HG03159 (cell line): Measurements from ENCODE around the gene CAMTA1.

Source experiments
- ATAC-seq: cut with Tn5 transposase; IDR thresholded peaks from one replicate; pipeline ENCODE4 v1.9.1; 2021; ENCODE audit warnings: mild to moderate bottlenecking, moderate library complexity; ENCODE audit not compliant: unreplicated experiment

Gene CAMTA1

DNA sequence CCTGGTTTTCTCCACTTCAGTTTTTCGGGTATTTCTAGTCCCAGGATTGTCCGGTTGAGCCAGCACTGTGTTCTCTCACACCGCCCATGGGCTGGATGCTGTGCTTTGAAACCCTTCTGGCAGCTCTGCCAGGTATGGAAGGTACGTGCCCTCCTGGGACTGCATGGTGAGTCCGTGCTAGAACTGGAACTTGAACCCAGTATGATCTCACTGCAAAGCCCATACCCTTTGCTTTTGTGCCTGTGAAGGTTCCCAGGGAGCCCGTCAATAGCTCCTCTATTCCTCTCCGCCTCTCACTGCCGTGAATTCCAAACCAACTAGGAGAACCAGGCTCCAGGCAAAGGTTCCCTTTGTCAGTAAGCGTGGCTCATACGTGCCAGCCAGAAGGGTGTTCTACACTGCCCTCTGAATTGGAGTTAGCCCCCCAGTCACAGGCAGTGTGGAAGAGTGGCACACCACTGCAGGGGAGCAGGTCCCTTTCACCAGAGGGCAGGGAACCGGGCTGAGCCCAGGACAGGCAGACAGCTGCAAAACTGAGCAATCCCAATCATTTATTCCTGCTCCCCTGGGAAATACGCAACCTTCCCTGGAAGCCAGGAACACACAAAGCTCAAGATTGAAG, 310.2 kb downstream of the CAMTA1 start:
- no peak for ATAC-seq

DNA sequence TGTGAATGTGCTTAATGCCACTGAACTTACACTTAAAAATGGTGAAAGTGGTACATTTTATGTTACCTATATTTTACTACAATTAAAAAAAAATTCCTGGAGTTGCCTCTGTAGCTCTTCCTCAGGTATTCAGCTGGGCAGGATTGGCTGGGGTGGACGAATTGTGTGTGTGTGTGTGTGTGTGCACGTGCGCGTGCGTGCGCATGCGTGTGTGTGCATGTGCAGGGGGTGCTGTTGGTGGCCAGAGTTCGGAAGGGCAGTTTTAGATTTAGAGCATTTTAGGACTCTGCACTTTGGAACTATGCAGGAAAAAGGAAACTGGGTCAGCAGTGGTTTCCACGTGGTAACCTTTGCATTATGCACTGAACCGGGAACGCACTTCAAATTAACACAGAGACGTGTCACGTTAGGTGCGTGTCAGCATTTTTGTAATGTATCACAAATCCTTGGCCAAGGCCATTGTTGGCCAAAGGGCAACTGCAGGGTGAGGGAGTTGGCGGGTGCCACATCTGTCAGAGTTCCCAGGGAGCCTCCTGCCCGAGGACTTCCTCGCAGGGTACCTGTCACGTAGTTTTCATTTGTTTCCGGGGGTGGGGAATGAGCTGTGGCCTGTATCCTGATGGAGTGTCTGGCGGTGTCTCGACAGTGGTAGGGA, 312.8 kb downstream of the CAMTA1 start:
- ATAC-seq, result no peak

DNA sequence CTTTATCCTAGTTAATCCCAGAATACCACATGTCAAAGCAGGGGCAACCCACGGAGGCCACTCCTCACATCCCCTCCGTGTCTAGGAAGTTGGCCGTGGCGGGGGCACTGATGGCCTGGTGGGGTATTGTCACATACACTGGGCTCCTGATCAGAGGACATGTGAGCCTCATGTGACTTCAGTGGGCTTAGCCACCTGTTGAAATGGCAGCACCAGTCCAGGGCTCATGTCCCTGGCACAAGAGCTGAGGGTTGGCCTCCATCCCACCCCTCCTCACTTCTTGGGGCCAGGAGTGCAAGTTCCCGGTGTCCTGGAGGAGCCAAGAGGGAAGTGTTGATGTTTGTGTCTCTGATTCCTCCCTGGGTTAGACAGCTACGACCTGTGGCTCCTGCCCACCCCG, 313.4 kb downstream of the CAMTA1 start:
- ATAC-seq, result no peak

DNA sequence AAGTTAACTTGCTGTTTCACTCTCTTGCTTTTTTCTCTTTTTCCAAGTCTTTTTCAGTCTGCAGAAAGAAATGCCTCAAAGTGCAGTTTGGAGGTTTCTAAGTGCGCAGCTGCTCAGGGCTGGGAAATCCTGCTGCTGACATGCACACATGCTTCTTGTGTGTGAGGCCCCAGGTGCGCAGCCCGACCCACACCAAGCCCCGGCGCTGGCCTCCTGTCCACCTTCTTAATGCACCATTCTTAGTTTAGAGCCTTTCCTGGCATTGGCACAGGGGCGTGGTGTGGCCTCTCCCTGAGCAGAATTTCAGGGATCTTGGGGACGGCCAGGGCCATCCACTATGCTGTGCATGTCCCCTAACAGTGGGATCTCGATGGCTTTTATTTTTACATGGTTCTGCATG, 315.2 kb downstream of the CAMTA1 start:
- ATAC-seq, result no peak

DNA sequence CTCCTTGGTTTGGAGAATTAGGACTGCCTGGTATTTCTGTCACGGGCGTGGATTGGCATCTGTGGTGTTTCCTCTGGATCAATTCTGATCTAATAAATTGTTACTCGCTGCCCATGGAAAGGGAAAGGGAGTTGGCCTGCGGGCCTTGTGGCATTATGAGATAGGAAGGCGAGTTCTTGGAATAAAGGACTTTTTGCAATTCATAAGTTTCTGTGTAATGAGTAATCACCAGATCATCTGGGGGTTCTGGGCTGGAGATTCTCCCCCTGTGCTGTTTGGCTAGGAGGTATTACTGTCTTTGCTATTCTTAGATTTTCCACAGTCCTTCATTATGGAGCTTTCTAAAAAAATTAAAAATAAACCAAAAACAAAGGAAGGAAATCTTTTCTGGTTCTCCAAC, 315.9 kb downstream of the CAMTA1 start:
- no peak for ATAC-seq

DNA sequence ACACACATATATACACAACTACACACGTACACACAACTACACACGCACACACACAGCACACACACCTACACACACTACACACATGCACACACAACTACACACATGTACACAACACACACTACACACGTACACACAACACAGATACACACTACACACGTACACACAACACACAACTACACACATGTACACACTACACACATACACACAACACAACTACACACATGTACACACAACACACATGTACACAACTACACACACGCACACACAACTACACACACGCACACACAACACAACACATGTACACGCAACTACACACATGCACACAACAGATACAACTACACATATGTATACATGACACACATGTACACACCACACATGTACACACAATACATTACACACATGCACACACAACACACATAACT, 318.1 kb downstream of the CAMTA1 start:
- no peak for ATAC-seq

DNA sequence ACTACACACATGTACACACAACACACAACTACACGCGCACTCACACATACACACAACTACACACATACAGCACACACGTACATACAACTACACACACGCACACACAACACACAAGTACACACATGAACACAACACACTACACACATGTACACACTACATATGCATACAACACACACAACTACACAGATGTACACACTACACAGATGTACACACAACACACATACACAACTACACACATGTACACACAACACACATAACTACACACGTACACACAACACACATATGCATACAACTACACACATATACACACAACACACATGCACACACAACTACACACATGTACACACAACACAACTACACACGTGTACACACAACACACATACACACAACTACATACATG, 318.6 kb downstream of the CAMTA1 start:
- no peak for ATAC-seq

DNA sequence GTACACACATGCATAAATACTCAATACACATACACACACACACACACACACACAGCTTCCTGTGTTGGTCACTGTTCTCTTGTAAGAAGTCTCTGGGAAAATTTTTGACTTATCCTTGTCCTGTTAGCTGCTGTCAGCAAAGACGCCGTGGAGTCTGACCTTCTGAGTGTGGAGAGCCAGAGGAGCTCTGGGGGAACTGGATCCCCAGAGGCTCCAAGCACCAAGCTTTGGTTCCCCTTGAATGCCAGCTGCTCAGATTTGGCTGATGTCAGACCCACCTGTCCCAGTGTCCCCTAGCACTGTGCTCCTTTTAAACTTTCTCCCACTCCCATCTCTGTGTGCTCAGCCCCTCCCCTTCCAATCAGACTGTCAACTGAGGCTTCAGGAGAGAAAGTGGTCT, 319.1 kb downstream of the CAMTA1 start:
- ATAC-seq, result no peak

DNA sequence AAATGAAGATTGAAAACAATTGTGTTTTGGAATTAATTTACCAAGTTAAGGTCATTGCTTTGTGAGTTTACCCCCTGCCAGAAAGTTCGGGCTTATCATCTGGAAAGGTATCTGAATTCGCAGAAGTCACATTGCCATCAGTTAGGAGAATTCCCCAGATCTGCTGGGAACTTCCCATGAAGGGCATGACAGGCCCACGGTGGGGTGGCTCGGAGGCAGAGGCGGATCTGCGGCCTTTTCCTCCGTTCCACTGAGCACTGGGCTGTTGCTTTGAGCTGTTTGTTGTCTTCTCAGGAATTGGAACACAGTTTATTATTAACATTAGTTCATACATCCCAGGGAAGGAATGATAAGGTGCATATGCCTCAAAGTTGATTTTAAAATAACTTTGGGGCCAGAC, 320.0 kb downstream of the CAMTA1 start:
- ATAC-seq, result no peak

DNA sequence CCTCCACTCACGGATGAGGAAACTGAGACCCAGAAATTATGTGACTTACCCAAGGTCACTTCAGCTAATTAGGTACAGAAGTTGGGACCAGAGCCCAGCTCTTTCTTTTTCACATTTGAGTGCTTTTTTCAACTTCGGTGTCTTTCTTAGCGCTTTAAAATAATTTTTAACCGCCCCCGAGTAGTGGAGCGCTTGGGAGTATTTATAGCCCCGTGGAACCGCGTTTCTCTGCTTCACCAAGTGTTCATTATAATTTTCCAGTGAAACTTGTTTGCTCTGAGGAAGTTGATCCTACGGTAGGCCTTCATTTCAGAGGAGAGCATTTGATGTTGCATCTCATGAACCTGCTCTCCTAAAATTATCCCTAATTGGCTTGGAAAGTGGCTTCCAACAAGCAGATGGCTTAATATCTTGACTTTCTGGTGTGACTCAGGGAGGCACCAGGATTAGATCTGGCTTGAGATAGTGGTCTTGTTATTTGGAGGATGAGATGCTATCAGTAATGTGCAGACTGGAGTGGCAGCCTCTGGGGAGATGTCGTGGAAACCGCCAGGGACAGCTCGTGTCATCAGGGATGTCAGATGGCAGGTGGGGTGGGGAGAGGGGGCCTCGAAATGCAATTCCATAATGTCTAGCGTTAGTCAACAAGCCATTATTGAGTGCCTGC, 321.3 kb downstream of the CAMTA1 start:
- no peak for ATAC-seq

DNA sequence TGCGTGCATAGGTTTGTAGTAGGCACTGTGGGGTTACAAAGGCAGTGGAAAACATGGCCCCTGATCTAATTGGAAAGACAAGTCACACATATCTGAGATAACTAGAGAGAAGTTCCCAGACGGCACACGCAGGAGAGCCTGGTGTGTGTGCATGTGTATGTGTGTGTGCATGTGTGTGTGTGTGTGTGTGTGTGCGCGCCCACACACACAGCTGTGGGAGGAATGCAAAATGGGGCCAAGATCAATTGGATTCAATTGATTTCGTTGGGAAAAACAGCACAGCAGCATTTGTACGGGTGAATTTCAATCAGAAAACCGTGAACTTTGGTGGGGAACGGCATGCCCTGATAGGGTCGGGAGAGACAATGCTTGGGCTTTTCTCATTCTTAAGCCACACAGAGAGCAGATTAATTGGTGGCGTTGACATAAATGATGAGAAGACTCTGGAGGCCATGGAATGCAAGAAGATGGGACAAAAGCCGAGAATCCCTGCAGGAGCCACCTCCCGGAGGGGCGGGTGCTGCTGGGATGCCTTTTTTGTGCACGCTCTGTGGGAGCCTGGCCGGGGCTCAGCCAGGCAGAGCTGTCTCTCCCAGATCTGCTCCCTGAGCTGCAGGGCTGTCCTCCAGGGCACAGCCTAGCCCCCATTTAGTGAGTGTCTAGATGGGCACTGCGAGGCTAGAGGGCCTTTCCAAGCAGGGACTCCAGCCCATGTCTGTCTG, 322.0 kb downstream of the CAMTA1 start:
- ATAC-seq, result no peak

DNA sequence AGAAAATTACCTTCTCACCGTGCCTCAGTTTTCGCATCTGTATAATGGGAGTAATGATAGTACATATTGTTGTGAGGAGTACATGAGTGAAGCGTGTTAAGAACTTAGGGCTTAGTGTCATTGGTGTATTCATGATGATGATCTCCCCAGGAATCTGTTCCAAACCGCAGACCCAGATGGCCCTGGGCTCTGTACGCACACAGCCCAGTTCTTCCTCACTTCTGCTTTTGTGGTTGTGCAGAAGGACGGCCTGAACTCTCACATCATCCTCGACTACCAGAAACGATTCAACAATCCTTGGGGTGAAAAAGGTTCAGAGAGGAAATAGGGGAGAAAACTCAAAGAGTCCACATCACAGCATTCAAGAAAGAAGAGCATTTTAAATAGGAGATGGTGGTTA, 323.0 kb downstream of the CAMTA1 start:
- no peak for ATAC-seq

DNA sequence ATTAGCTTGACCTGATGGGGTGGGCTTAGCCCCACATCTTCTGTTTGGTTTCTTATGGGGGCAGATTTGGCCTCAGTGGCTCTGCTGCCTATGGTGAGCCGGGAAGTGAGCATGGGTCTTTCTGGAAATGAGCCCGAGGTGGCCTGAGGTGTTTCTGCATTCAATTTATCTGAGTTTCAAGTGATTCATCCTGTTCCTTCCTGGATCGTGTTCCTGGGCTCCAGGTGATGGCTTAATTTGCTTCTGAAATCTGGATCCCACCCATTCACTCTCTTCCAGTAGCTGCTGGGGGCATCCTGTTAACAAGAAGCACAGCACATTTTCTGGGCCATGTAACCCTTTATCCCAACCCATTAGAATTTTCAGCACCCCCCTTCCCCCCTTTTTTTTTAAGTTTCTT, 324.6 kb downstream of the CAMTA1 start:
- no peak for ATAC-seq

DNA sequence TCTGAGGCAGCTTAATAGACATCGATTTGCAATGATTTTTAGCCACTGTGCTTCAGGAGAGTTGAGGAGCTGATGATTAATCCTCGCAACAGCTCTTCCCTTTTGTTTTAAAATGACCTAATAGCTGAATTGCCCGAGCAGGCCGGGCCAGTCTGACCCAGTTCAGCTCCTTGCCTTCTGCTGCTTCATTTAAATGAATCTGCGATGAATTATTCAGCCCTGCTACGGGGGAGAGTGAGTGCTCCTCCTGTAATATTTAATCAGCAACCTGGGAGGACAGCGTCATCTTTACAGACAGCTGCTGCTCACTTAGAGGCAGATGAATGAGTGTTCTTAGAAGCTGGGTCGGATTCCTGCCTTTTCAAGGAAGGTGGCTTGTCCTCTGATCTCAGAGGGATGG, 325.1 kb downstream of the CAMTA1 start:
- ATAC-seq, result no peak

DNA sequence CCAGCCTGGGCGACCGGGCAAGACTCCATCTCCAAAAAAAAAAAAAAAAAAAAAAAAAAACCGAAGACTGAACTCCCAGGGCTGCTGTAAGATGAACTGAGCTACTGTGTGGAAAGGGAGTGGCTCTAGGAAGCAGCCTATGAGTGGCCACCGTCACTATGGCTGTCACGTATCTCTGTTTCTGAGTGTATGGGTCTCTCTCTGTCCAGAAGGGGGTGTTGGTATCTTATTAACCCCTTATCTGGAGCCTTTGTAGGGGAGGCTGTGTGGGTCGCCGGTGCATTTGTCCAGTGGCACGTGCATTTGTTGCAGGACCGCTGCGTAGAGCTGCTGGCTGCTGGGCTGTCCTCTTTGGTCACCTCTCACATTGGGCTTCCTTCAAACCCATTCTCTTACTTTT, 326.6 kb downstream of the CAMTA1 start:
- no peak for ATAC-seq

DNA sequence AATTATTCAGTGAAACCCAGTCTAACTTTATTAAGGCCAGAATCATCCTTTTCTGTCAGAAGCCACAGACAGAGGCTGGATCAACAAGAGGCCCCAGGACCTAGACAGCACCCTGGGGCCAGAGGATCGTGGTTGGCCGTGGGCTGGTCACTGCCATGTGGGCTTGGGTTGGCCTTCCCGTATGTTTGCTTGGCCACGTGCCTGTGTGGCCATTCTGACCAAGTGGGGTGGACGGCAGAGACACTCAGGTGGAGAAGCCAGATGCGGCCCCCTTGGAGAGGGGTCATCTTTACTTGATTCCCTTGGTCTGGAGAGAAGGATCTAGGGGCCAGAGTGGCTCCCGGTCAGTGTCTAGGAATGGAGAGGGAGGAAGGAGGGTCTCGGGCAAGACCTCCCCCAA, 327.9 kb downstream of the CAMTA1 start:
- no peak for ATAC-seq

DNA sequence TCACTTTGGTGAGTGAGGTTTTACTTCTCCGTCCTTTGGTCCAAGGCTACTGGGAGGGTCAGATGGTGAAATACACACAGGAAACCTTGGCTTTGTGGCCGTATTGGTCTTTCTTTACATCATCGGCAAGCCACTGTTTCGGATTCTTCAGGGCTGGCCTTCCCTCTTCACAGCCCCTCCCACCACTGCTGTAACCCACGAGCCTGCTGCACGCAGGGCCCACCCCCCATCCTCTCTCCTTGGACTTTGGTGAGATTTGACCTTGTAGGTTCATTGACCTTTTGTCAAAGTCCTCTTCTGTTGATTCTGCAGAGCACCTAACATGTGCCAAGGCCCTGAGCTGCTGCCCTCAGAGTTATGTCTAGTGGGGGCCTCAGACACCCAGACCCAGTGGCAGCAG, 328.6 kb downstream of the CAMTA1 start:
- no peak for ATAC-seq

DNA sequence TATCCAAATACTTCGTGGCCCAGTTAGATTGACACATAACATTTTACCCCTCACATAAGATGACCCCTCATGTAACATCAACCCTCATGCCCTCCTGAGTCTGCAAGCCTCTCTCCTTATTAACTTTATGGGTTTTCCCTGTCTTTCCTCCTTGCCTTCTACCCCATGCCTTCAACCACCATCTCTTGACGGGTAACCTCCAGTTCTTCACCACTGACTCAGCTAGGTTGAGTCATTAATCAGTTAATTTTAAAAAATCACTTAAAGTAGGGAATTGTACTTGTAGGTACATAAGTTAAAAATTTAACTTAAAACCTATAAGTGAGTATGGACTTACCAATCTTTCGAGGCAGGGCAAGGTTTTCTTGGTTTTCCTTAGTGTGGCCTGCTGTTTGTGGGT, 330.7 kb downstream of the CAMTA1 start:
- ATAC-seq, result no peak

DNA sequence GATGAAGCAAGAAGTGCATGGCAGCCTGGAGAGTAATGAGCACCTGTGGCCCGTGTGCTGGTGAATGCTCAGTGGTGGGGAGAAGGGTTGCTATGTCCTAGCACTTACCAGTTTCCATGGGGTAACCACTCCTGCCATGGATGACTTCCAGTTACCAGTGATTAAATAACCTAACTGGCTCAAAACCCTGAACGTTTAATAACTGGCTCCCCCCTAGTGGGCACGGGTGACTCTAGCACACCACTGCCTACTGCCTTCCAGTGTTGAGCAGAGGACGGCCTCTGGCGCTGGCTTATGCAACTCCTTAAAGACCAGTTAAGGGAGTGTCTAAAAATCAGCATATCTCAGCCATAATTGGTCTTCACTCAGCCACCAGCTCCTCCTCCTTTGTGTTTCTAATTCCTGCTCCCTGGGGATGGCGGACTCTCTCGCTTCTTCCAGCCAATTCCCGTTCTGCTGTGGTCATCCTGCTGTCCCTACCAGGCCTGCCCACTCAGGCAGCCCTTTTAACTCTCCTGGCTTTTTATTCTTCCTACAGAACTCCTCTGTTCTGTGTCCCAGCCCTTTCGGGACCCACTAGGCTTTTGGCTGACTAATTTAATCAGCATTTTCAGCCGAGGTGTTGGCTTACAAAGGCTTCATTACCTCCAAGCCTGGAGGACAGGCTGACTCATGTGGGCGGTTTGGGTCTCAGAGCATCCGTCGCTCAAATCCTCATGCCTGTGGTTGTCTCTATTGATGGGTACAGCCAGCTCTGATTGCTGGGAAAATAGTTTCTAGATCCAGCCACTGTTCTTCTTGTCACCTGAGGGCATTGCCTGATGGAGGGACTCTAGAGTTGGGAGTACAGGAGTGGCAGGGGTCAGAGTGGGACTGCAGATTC, 332.4 kb downstream of the CAMTA1 start:
- no peak for ATAC-seq

DNA sequence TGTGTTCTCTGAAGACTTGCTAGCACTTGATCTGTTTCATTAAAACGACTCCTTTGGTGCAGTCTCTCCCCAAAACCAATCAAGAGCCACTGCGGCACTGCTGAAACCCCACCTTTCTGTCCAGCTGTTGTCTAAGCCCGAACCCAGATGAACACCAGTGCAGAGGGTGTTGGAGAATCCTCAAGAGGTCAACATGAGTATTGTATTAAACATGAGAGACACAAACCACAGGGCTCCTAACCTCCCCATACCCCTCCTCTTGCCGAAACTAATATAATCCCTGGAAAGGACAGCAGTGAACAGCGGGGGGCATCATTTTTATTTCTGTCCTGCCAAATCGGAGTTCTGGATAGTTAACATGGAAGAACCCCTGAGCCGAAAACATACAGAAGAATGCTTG, 333.9 kb downstream of the CAMTA1 start:
- ATAC-seq, result no peak
